COR-L47 (cell line): ENCODE results near the gene RNF220.
"Not testable (repeated sequence)": the region's sequence is repeated elsewhere in the genome, so short reads cannot be mapped to it uniquely, and the experiment has no call there.

Source experiments
- DNase-seq: peaks from one replicate; lab custom pipeline; 2025; lab: John Stamatoyannopoulos, UW

RNF220 gene

GRCh38 chr1:44496541-44497171 lies 91.6 kb downstream of the RNF220 start:
- no peak for DNase-seq

GRCh38 chr1:44497422-44498170 lies 92.5 kb downstream of the RNF220 start:
- DNase-seq, result no peak

GRCh38 chr1:44499306-44499705 lies 94.3 kb downstream of the RNF220 start:
- DNase-seq, result no peak

GRCh38 chr1:44500181-44501046 lies 95.4 kb downstream of the RNF220 start:
- DNase-seq, result no peak

GRCh38 chr1:44501047-44501890 lies 96.2 kb downstream of the RNF220 start:
- no peak for DNase-seq

GRCh38 chr1:44502823-44503222 lies 97.8 kb downstream of the RNF220 start:
- not testable (repeated sequence) for DNase-seq

- DNase-seq, result no peak
These were observed 98.6 kb downstream of the RNF220 start for GRCh38 chr1:44503625-44504024.

- DNase-seq, result no peak
These were observed 100.3 kb downstream of the RNF220 start for GRCh38 chr1:44505210-44505993.

- DNase-seq, result no peak
These were observed 102.7 kb downstream of the RNF220 start for GRCh38 chr1:44507490-44508396.

- DNase-seq, result no peak
These were observed 103.3 kb downstream of the RNF220 start for GRCh38 chr1:44508397-44508745.

- DNase-seq, result no peak
These were observed 106.3 kb downstream of the RNF220 start for GRCh38 chr1:44511363-44511762.

GRCh38 chr1:44511769-44512168 lies 106.7 kb downstream of the RNF220 start:
- no peak for DNase-seq

GRCh38 chr1:44512313-44512885 lies 107.3 kb downstream of the RNF220 start:
- no peak for DNase-seq

- no peak for DNase-seq
These were observed 108.1 kb downstream of the RNF220 start for GRCh38 chr1:44513111-44513510.

- DNase-seq, result no peak
These were observed 109.6 kb downstream of the RNF220 start for GRCh38 chr1:44514673-44515072.

GRCh38 chr1:44515416-44515815 lies 110.4 kb downstream of the RNF220 start:
- DNase-seq, result no peak

- no peak for DNase-seq
These were observed 114.1 kb downstream of the RNF220 start for GRCh38 chr1:44519035-44519676.

GRCh38 chr1:44521378-44522080 lies 116.5 kb downstream of the RNF220 start:
- DNase-seq, result no peak
